ENCODE data around the gene COQ5.

The COQ5 gene

GRCh38 chr12:120468325-120468820, 60.6 kb downstream of the COQ5 start:
- Histone ChIP-seq H4K20me1 (ENCODE audit: insufficient read depth) (0 out of 2 replicates have a peak, but pooled peaks cover 3% of the 10 kb centered on the region), H2AFZ (ENCODE audit: low read depth) (no peak overlapping the region), H3K79me2 (ENCODE audit: insufficient read depth, low read depth) (peaks cover 46% of the 10 kb centered on the region), H3K27me3 (ENCODE audit: insufficient read depth, low read depth) (no peaks in the 10 kb centered on the region), H3K4me1 (ENCODE audit: low read depth, poor library complexity, severe bottlenecking) (peaks cover 9% of the 10 kb centered on the region), H3K9ac (peak overlapping the region; percentile 60; the same call in 1 of the 2 replicates), H3K4me3 (IDR thresholded peaks at IDR 0.05; ENCODE audit: insufficient read depth, low read depth, low read length) (no peak overlapping the region), H3K27ac (no peak overlapping the region; the same call in 1 of the 2 replicates), H3K4me2 (peak overlapping the region; percentile 57), H3K36me3 (ENCODE audit: insufficient read depth) (peaks cover 4% of the 10 kb centered on the region; the same call in 1 of the 2 replicates)
- TF ChIP-seq, protein P1, sequence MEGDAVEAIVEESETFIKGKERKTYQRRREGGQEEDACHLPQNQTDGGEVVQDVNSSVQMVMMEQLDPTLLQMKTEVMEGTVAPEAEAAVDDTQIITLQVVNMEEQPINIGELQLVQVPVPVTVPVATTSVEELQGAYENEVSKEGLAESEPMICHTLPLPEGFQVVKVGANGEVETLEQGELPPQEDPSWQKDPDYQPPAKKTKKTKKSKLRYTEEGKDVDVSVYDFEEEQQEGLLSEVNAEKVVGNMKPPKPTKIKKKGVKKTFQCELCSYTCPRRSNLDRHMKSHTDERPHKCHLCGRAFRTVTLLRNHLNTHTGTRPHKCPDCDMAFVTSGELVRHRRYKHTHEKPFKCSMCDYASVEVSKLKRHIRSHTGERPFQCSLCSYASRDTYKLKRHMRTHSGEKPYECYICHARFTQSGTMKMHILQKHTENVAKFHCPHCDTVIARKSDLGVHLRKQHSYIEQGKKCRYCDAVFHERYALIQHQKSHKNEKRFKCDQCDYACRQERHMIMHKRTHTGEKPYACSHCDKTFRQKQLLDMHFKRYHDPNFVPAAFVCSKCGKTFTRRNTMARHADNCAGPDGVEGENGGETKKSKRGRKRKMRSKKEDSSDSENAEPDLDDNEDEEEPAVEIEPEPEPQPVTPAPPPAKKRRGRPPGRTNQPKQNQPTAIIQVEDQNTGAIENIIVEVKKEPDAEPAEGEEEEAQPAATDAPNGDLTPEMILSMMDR (conservative IDR thresholded peaks at IDR 0.05; ENCODE audit: low read depth, low read length): no peak

- no peak overlapping the region for H3K27ac ChIP-seq
- H3K36me3 ChIP-seq (ENCODE audit: insufficient read depth): peaks cover 4% of the 10 kb centered on the region; the same call in 1 of the 2 replicates
- no peak overlapping the region for H3K4me3 ChIP-seq (IDR thresholded peaks at IDR 0.05; ENCODE audit: insufficient read depth, low read depth, low read length)
- H3K27me3 ChIP-seq (ENCODE audit: insufficient read depth, low read depth): no peaks in the 10 kb centered on the region
- H3K4me1 ChIP-seq (ENCODE audit: low read depth, poor library complexity, severe bottlenecking): peaks cover 9% of the 10 kb centered on the region
- H3K79me2 ChIP-seq (ENCODE audit: insufficient read depth, low read depth): peaks cover 46% of the 10 kb centered on the region
- TF ChIP-seq, protein P1 (conservative IDR thresholded peaks at IDR 0.05; ENCODE audit: low read depth, low read length): no peak
- no peak overlapping the region for H3K9ac ChIP-seq
- H3K4me2 ChIP-seq: no peak overlapping the region
- H2AFZ ChIP-seq (ENCODE audit: low read depth): no peak overlapping the region
- 0 out of 2 replicates have a peak, but pooled peaks cover 3% of the 10 kb centered on the region for H4K20me1 ChIP-seq (ENCODE audit: insufficient read depth)
These were observed 61.5 kb downstream of the COQ5 start for GRCh38 chr12:120467439-120467838.

GRCh38 chr12:120466560-120467315, 62.2 kb downstream of the COQ5 start:
- TF ChIP-seq, protein P1 (conservative IDR thresholded peaks at IDR 0.05; ENCODE audit: low read depth, low read length): peak; percentile 62
- Histone ChIP-seq H3K27me3 (ENCODE audit: insufficient read depth, low read depth) (no peaks in the 10 kb centered on the region), H3K4me2 (no peak overlapping the region), H2AFZ (ENCODE audit: low read depth) (no peak overlapping the region), H4K20me1 (ENCODE audit: insufficient read depth) (0 out of 2 replicates have a peak, but pooled peaks cover 3% of the 10 kb centered on the region), H3K27ac (no peak overlapping the region), H3K79me2 (ENCODE audit: insufficient read depth, low read depth) (peaks cover 46% of the 10 kb centered on the region), H3K36me3 (ENCODE audit: insufficient read depth) (peaks cover 4% of the 10 kb centered on the region; the same call in 1 of the 2 replicates), H3K9ac (no peak overlapping the region), H3K4me1 (ENCODE audit: low read depth, poor library complexity, severe bottlenecking) (peaks cover 9% of the 10 kb centered on the region), H3K4me3 (IDR thresholded peaks at IDR 0.05; ENCODE audit: insufficient read depth, low read depth, low read length) (no peak overlapping the region)

- TF ChIP-seq, protein P1 (conservative IDR thresholded peaks at IDR 0.05; ENCODE audit: low read depth, low read length): no peak
- Histone ChIP-seq H3K79me2 (ENCODE audit: insufficient read depth, low read depth) (peaks cover 46% of the 10 kb centered on the region), H3K27ac (no peak overlapping the region), H4K20me1 (ENCODE audit: insufficient read depth) (0 out of 2 replicates have a peak, but pooled peaks cover 3% of the 10 kb centered on the region), H3K9ac (no peak overlapping the region), H3K36me3 (ENCODE audit: insufficient read depth) (peaks cover 4% of the 10 kb centered on the region; the same call in 1 of the 2 replicates), H3K4me3 (IDR thresholded peaks at IDR 0.05; ENCODE audit: insufficient read depth, low read depth, low read length) (no peak overlapping the region), H3K4me1 (ENCODE audit: low read depth, poor library complexity, severe bottlenecking) (peaks cover 9% of the 10 kb centered on the region), H2AFZ (ENCODE audit: low read depth) (no peak overlapping the region), H3K27me3 (ENCODE audit: insufficient read depth, low read depth) (no peaks in the 10 kb centered on the region), H3K4me2 (no peak overlapping the region)
These were observed 63.2 kb downstream of the COQ5 start for GRCh38 chr12:120465756-120466155.

Data from KMS-11 (cell line).